Body of pancreas (tissue), 4 donors: ENCODE measurements around the gene C11orf68. TPM values are rescaled to one million over a fixed set of nuclear protein-coding genes. Genes with fewer than 3 reads are reported as not detected.

ENCODE experiments used
- ATAC-seq: fragments of 150-250 bp; one replicate; pipeline ENCODE4 v1.9.1; 2016
- DNase-seq, 4 donors: peaks; one replicate each; pipeline ENCODE4 v3.0.0-alpha.2; 2019
- H3K27ac ChIP-seq, 4 donors: fragments of 200-600 bp; sonication (generic); 1 replicate in 3 of 4; 2 replicates in 1 of 4; pipeline versions ENCODE4 v1.5.1 to v1.6.1; 2016 to 2019; ENCODE audit warnings: mild to moderate bottlenecking in 1 of 4, mixed read lengths in 1 of 4, moderate library complexity in 1 of 4
- H3K27me3 ChIP-seq, 2 donors: fragments of 200-600 bp; sonication (generic); one replicate each; pipeline ENCODE4 v1.6.0; 2016; ENCODE audit warnings: mild to moderate bottlenecking in 1 of 2
- H3K36me3 ChIP-seq, 2 donors: fragments of 200-600 bp; sonication (generic); replicated peaks in 1 of 2; 2 replicates each; pipeline ENCODE4 v1.5.1; 2016; ENCODE audit warnings: low read depth in 2 of 2; ENCODE audit not compliant: insufficient read depth in 1 of 2
- H3K4me1 ChIP-seq: fragments of 200-600 bp; sonication (generic); one replicate; pipeline ENCODE4 v1.6.0; 2016
- H3K4me3 ChIP-seq, 2 donors: fragments of 200-600 bp; sonication (generic); 1 replicate in 1 of 2; 2 replicates in 1 of 2; pipeline ENCODE4 v1.5.1; 2016 to 2019
- H3K9me3 ChIP-seq, 3 donors: fragments of 200-600 bp; sonication (generic); 1 replicate in 2 of 3; 2 replicates in 1 of 3; pipeline ENCODE4 v1.5.1; 2016
- CTCF ChIP-seq, 7 experiments: fragments of 450-650 bp in 4 of 7; fragments of 200-600 bp in 3 of 7; sonication (generic) in 3 of 7; IDR thresholded peaks; one replicate each; pipeline ENCODE4 v1.5.1; 2016 to 2019; ENCODE audit warnings: antibody characterized with exemption in 7 of 7
- POLR2A ChIP-seq, 3 donors: fragments of 450-650 bp; IDR thresholded peaks; one replicate each; pipeline ENCODE4 v1.6.1; 2016; ENCODE audit warnings: antibody characterized with exemption in 3 of 3, mild to moderate bottlenecking in 2 of 3
- WGBS, 2 donors: methylation state at CpG; one replicate each; pipeline ENCODE4 v1.1.5; 2017; 5-methylcytosine and 5-hydroxymethylcytosine counted together
- intact Hi-C: fragments of 100-400 bp; cut with DNase I; formaldehyde crosslinking; loops from one replicate; pipeline ENCODE4 v1.15.1; 2023
- total RNA-seq, 2 donors: library from RNA; depleted of rRNA; stranded (reverse); fragments of >200 nt; gene quantifications; one replicate each; pipeline ENCODE4 v1.1.0, GENCODE V29; 2016

C11orf68 gene
- total RNA-seq, 2 donors from 2014 or later = 10.4 to 17.8 TPM

- H3K27me3 ChIP-seq = no peaks in the 10 kb centered on the region
- H3K9me3 ChIP-seq = no peaks in the 10 kb centered on the region
- TF ChIP-seq POLR2A (IDR thresholded peaks at IDR 0.05) (no peak), CTCF (IDR thresholded peaks at IDR 0.05) (no peak)
- ATAC-seq = no peak
- peak overlapping the region; percentile 98 to 99 for H3K4me3 ChIP-seq
- peaks cover 8 to 22% of the 10 kb centered on the region in 2 donors for H3K36me3 ChIP-seq
- intact Hi-C loops = no loop called here
- WGBS, 2 donors = 0 to 1% methylated on average over 8 to 13 of the region's 13 CpGs
- DNase-seq = no peak
- peak overlapping the region in 3 of 4 donors; percentile 37 to 89 (median 60) for H3K27ac ChIP-seq
- peaks cover 26% of the 10 kb centered on the region for H3K4me1 ChIP-seq
These were observed 43.3 kb upstream of the C11orf68 start for GRCh38 chr11:65962141-65962564.

GRCh38 chr11:65961267-65962140 is 42.6 kb upstream of the C11orf68 start, which contains the start of gene SART1:
Gene SART1 (plus strand): TSS chr11:65961734. CDS start chr11:65961781, 47 bp downstream.
- Histone ChIP-seq H3K4me3 (peak within 1 kb of the TSS; percentile 98 to 99), H3K27me3 (no peaks in the 10 kb centered on the region), H3K27ac (peak within 1 kb of the TSS; percentile 37 to 89 (median 72)), H3K36me3 (peaks cover 4 to 15% of the 10 kb centered on the region in 2 donors), H3K4me1 (peaks cover 26% of the 10 kb centered on the region), H3K9me3 (no peaks in the 10 kb centered on the region)
- 0 to 1% methylated on average over 26 to 80 of the region's 97 CpGs for WGBS, 2 donors
- intact Hi-C loops = no loop called here
- TF ChIP-seq POLR2A (IDR thresholded peaks at IDR 0.05) = peak; percentile 47 to 77 (median 75)
- TF ChIP-seq CTCF (IDR thresholded peaks at IDR 0.05) = peak in 1 of 7 experiments; percentile 37
- ATAC-seq = peak; percentile 98
- DNase-seq = peak; percentile 93 to 97 (median 96)

- H3K9me3 ChIP-seq = no peaks in the 10 kb centered on the region
- no peaks in the 10 kb centered on the region for H3K27me3 ChIP-seq
- H3K4me3 ChIP-seq = peak overlapping the region; percentile 98 to 99
- intact Hi-C loops = no loop called here
- DNase-seq (no peak), ATAC-seq (no peak)
- H3K4me1 ChIP-seq = peaks cover 26% of the 10 kb centered on the region
- peaks cover 0 to 10% of the 10 kb centered on the region in 2 donors for H3K36me3 ChIP-seq
- WGBS, 2 donors = 31 to 41% methylated on average over 12 to 16 of the region's 16 CpGs
- peak overlapping the region; percentile 30 to 89 (median 72) for H3K27ac ChIP-seq
- no peak for TF ChIP-seq POLR2A (IDR thresholded peaks at IDR 0.05)
- no peak for TF ChIP-seq CTCF (IDR thresholded peaks at IDR 0.05)
These were observed 42.0 kb upstream of the C11orf68 start for GRCh38 chr11:65960824-65961266.

- Histone ChIP-seq H3K4me1 (peaks cover 24% of the 10 kb centered on the region), H3K27me3 (no peaks in the 10 kb centered on the region), H3K4me3 (no peak overlapping the region), H3K36me3 (no peaks in the 10 kb centered on the region), H3K9me3 (no peaks in the 10 kb centered on the region), H3K27ac (no peak overlapping the region)
- TF ChIP-seq CTCF (IDR thresholded peaks at IDR 0.05) (no peak), POLR2A (IDR thresholded peaks at IDR 0.05) (no peak)
- no peak for DNase-seq
- intact Hi-C loops = loop anchor here (5.0 kb wide), 1 partner anchor 37 kb away; no protein-coding TSS in a partner anchor
- no peak for ATAC-seq
- WGBS, 2 donors = 68 to 78% methylated on average over 4 to 17 of the region's 17 CpGs
These were observed 40.0 kb upstream of the C11orf68 start for GRCh38 chr11:65958774-65959420.
